Naive thymus-derived CD8-positive, alpha-beta T cell (primary cell): ENCODE results near the gene FIGN. TPM values are rescaled to one million over a fixed set of nuclear protein-coding genes. Genes with fewer than 3 reads are reported as not detected.

Source experiments
- ATAC-seq, 2 donors: fragments of 150-1000 bp; cut with Tn5 transposase in 1 of 2; sonication (Bioruptor Pico), chemical (Tn5 transposase) in 1 of 2; 1 replicate in 1 of 2; 2 replicates in 1 of 2; pipeline ENCODE4 v1.10.0; 2021; ENCODE audit warnings: mild to moderate bottlenecking in 2 of 2, moderate library complexity in 2 of 2
- POLR2A ChIA-PET: fragments of 350-600 bp; sonication (Branson Sonifier 250); formaldehyde crosslinking; loops from one replicate; lab custom pipeline; 2021; ENCODE audit warnings: antibody characterized with exemption; lab: Charles Lee
- DNase-seq, 10 donors: peaks; one replicate each; pipeline versions ENCODE4 v3.0.0 to v3.0.0-alpha.2; 2020 to 2022
- H3K27ac Mint-ChIP-seq, 10 donors: one replicate each; pipeline ENCODE4 v1.8.0; 2020 to 2022; ENCODE audit warnings: mild to moderate bottlenecking in 10 of 10, mixed read lengths in 10 of 10, moderate library complexity in 4 of 10, inconsistent platforms in 1 of 10
- H3K27me3 Mint-ChIP-seq, 5 donors: one replicate each; pipeline ENCODE4 v1.8.0; 2021 to 2022; ENCODE audit warnings: mixed read lengths in 5 of 5
- H3K36me3 Mint-ChIP-seq, 3 donors: one replicate each; pipeline ENCODE4 v1.8.0; 2020 to 2022; ENCODE audit warnings: mixed read lengths in 3 of 3, mild to moderate bottlenecking in 2 of 3, inconsistent platforms in 1 of 3
- H3K4me1 Mint-ChIP-seq, 4 donors: one replicate each; pipeline ENCODE4 v1.8.0; 2021 to 2022; ENCODE audit warnings: mixed read lengths in 4 of 4
- H3K4me3 Mint-ChIP-seq, 10 donors: one replicate each; pipeline ENCODE4 v1.8.0; 2020 to 2022; ENCODE audit warnings: mild to moderate bottlenecking in 10 of 10, mixed read lengths in 10 of 10, moderate library complexity in 6 of 10, inconsistent platforms in 1 of 10
- H3K9me3 Mint-ChIP-seq, 9 donors: one replicate each; pipeline ENCODE4 v1.8.0; 2020 to 2022; ENCODE audit warnings: mixed read lengths in 9 of 9, mild to moderate bottlenecking in 3 of 9, inconsistent platforms in 1 of 9, moderate library complexity in 1 of 9
- polyA plus RNA-seq, 3 donors: library from polyadenylated mRNA; unstranded; fragments of 300-500 nt; fragmentation: Illumina TruSeq; gene quantifications; one replicate each; pipeline ENCODE4 v1.2.3, GENCODE V29; 2021
- total RNA-seq, 8 experiments: library from RNA in 2 of 8; stranded (reverse) in 2 of 8; gene quantifications; one replicate each; pipeline ENCODE4 v1.2.3 and lab custom pipeline; 2021 to 2026

FIGN gene
- not detected for total RNA-seq
- polyA plus RNA-seq: not detected
- total RNA-seq (lab: John Stamatoyannopoulos, UW): 0 to 0.13 (median 0) reads per million in 6 experiments

- Mint-ChIP-seq H3K9me3 (peaks cover 0 to 14% (median 5%) of the 10 kb centered on the region in 9 donors), H3K27ac (no peak within 1 kb of the TSS), H3K27me3 (peaks cover 19 to 35% (median 25%) of the 10 kb centered on the region in 5 donors), H3K4me3 (peak within 1 kb of the TSS in 2 of 10 donors; percentile 50 to 54), H3K4me1 (peaks cover 3 to 6% (median 4%) of the 10 kb centered on the region in 4 donors), H3K36me3 (no peaks in the 10 kb centered on the region)
- DNase-seq (no peak), ATAC-seq (no peak)
- POLR2A ChIA-PET: no interaction called here
Measured at GRCh38 chr2:163735685-163736432, at the start of gene FIGN. TSS of gene FIGN (minus strand) at chr2:163736008. CDS start at chr2:163734927, 1,081 bp downstream.

GRCh38 chr2:163785162-163785561, 49.4 kb upstream of the FIGN start:
- H3K4me3 Mint-ChIP-seq: no peak overlapping the region
- no peaks in the 10 kb centered on the region for H3K36me3 Mint-ChIP-seq
- H3K9me3 Mint-ChIP-seq: peaks cover 0 to 17% (median 6%) of the 10 kb centered on the region in 9 donors
- no peaks in the 10 kb centered on the region for H3K27me3 Mint-ChIP-seq
- H3K4me1 Mint-ChIP-seq: no peaks in the 10 kb centered on the region
- ATAC-seq (no peak), DNase-seq (no peak)
- H3K27ac Mint-ChIP-seq: no peak overlapping the region
- POLR2A ChIA-PET: no interaction called here

GRCh38 chr2:163779970-163780597, 44.3 kb upstream of the FIGN start:
- peaks cover 0 to 19% (median 2%) of the 10 kb centered on the region in 9 donors for H3K9me3 Mint-ChIP-seq

GRCh38 chr2:163778045-163778781, 42.4 kb upstream of the FIGN start:
- POLR2A ChIA-PET: no interaction called here
- ATAC-seq: no peak
- H3K4me3 Mint-ChIP-seq: no peak overlapping the region

More at GRCh38 chr2:163779970-163780597, 44.3 kb upstream of the FIGN start:
- Mint-ChIP-seq H3K4me1 (no peaks in the 10 kb centered on the region), H3K27me3 (no peaks in the 10 kb centered on the region), H3K36me3 (no peaks in the 10 kb centered on the region), H3K4me3 (no peak overlapping the region), H3K27ac (no peak overlapping the region)
- POLR2A ChIA-PET: no interaction called here
- DNase-seq (no peak), ATAC-seq (no peak)

GRCh38 chr2:163775304-163775703, 39.5 kb upstream of the FIGN start:
- no peaks in the 10 kb centered on the region for H3K36me3 Mint-ChIP-seq
- POLR2A ChIA-PET: no interaction called here
- no peak overlapping the region for H3K4me3 Mint-ChIP-seq
- no peak for DNase-seq
- no peak overlapping the region for H3K27ac Mint-ChIP-seq
- peaks cover 0 to 22% (median 4%) of the 10 kb centered on the region in 9 donors for H3K9me3 Mint-ChIP-seq
- no peaks in the 10 kb centered on the region for H3K4me1 Mint-ChIP-seq
- no peak for ATAC-seq
- no peaks in the 10 kb centered on the region for H3K27me3 Mint-ChIP-seq

More at GRCh38 chr2:163778045-163778781, 42.4 kb upstream of the FIGN start:
- Mint-ChIP-seq H3K27ac (no peak overlapping the region), H3K27me3 (no peaks in the 10 kb centered on the region), H3K4me1 (no peaks in the 10 kb centered on the region), H3K36me3 (no peaks in the 10 kb centered on the region), H3K9me3 (peaks cover 0 to 16% (median 5%) of the 10 kb centered on the region in 9 donors)
- no peak for DNase-seq

- POLR2A ChIA-PET: no interaction called here
- H3K36me3 Mint-ChIP-seq: no peaks in the 10 kb centered on the region
- DNase-seq (no peak), ATAC-seq (no peak)
- no peak overlapping the region for H3K27ac Mint-ChIP-seq
- no peaks in the 10 kb centered on the region for H3K27me3 Mint-ChIP-seq
- H3K4me1 Mint-ChIP-seq: no peaks in the 10 kb centered on the region
- H3K9me3 Mint-ChIP-seq: peaks cover 0 to 22% (median 4%) of the 10 kb centered on the region in 9 donors
- no peak overlapping the region for H3K4me3 Mint-ChIP-seq
Measured at GRCh38 chr2:163774862-163775261, 39.1 kb upstream of the FIGN start.

GRCh38 chr2:163773276-163773675, 37.5 kb upstream of the FIGN start:
- Mint-ChIP-seq H3K4me1 (no peaks in the 10 kb centered on the region), H3K4me3 (no peak overlapping the region), H3K27ac (no peak overlapping the region), H3K36me3 (no peaks in the 10 kb centered on the region), H3K27me3 (no peaks in the 10 kb centered on the region), H3K9me3 (peaks cover 0 to 20% (median 2%) of the 10 kb centered on the region in 9 donors)
- POLR2A ChIA-PET: no interaction called here
- no peak for DNase-seq
- no peak for ATAC-seq

GRCh38 chr2:163771596-163771995, 35.8 kb upstream of the FIGN start:
- Mint-ChIP-seq H3K27me3 (no peaks in the 10 kb centered on the region), H3K4me3 (no peak overlapping the region), H3K36me3 (no peaks in the 10 kb centered on the region), H3K27ac (no peak overlapping the region), H3K4me1 (no peaks in the 10 kb centered on the region), H3K9me3 (peaks cover 0 to 10% (median 2%) of the 10 kb centered on the region in 9 donors)
- ATAC-seq (no peak), DNase-seq (no peak)
- POLR2A ChIA-PET: no interaction called here

- no peaks in the 10 kb centered on the region for H3K4me1 Mint-ChIP-seq
- no peak overlapping the region for H3K27ac Mint-ChIP-seq
- H3K4me3 Mint-ChIP-seq: no peak overlapping the region
- DNase-seq (no peak), ATAC-seq (no peak)
- POLR2A ChIA-PET: no interaction called here
- peaks cover 2 to 22% (median 4%) of the 10 kb centered on the region in 9 donors for H3K9me3 Mint-ChIP-seq
- H3K27me3 Mint-ChIP-seq: no peaks in the 10 kb centered on the region
- H3K36me3 Mint-ChIP-seq: no peaks in the 10 kb centered on the region
Measured at GRCh38 chr2:163768881-163769695, 33.3 kb upstream of the FIGN start.

- H3K4me1 Mint-ChIP-seq: no peaks in the 10 kb centered on the region
Measured at GRCh38 chr2:163767097-163767496, 31.3 kb upstream of the FIGN start.

GRCh38 chr2:163764566-163764965, 28.8 kb upstream of the FIGN start:
- ATAC-seq (no peak), DNase-seq (no peak)
- no peaks in the 10 kb centered on the region for H3K36me3 Mint-ChIP-seq
- no peak overlapping the region for H3K27ac Mint-ChIP-seq
- H3K4me1 Mint-ChIP-seq: no peaks in the 10 kb centered on the region
- POLR2A ChIA-PET: no interaction called here
- H3K9me3 Mint-ChIP-seq: peaks cover 0 to 15% (median 4%) of the 10 kb centered on the region in 9 donors
- H3K27me3 Mint-ChIP-seq: no peaks in the 10 kb centered on the region
- H3K4me3 Mint-ChIP-seq: no peak overlapping the region

More at GRCh38 chr2:163767097-163767496, 31.3 kb upstream of the FIGN start:
- Mint-ChIP-seq H3K27me3 (no peaks in the 10 kb centered on the region), H3K4me3 (no peak overlapping the region), H3K27ac (no peak overlapping the region), H3K36me3 (no peaks in the 10 kb centered on the region), H3K9me3 (peaks cover 0 to 16% (median 3%) of the 10 kb centered on the region in 9 donors)
- ATAC-seq (no peak), DNase-seq (no peak)
- POLR2A ChIA-PET: no interaction called here

- no peaks in the 10 kb centered on the region for H3K36me3 Mint-ChIP-seq
- no peak for ATAC-seq
Measured at GRCh38 chr2:163759013-163759412, 23.2 kb upstream of the FIGN start.

More at GRCh38 chr2:163759013-163759412, 23.2 kb upstream of the FIGN start:
- Mint-ChIP-seq H3K27ac (no peak overlapping the region), H3K9me3 (peaks cover 0 to 6% (median 0%) of the 10 kb centered on the region in 9 donors), H3K4me3 (no peak overlapping the region), H3K27me3 (peaks cover 0 to 2% (median 0%) of the 10 kb centered on the region in 5 donors), H3K4me1 (no peaks in the 10 kb centered on the region)
- no peak for DNase-seq
- POLR2A ChIA-PET: no interaction called here
